ENCODE measurements around the gene PPP1R11.

Gene PPP1R11

GRCh38 chr6:30073489-30074235 is 6.7 kb downstream of the PPP1R11 start:
- no peak for TF ChIP-seq CTCF (IDR thresholded peaks at IDR 0.05; ENCODE audit: extremely low read depth, missing control alignments)

GRCh38 chr6:30074331-30075093 is 7.5 kb downstream of the PPP1R11 start:
- DNase-seq (ENCODE audit: low spot score) = peak; percentile 26
- no peak for TF ChIP-seq CTCF (IDR thresholded peaks at IDR 0.05; ENCODE audit: extremely low read depth, missing control alignments)

More at GRCh38 chr6:30073489-30074235, 6.7 kb downstream of the PPP1R11 start:
- DNase-seq (ENCODE audit: low spot score) = peak; percentile 14

- DNase-seq (ENCODE audit: low spot score) = no peak
- TF ChIP-seq CTCF (IDR thresholded peaks at IDR 0.05; ENCODE audit: extremely low read depth, missing control alignments) = no peak
Measured at GRCh38 chr6:30075094-30075789, 8.2 kb downstream of the PPP1R11 start, which contains the start of gene RNF39. Gene RNF39 (minus strand): TSS chr6:30075769. CDS start chr6:30075585, 184 bp downstream.

GRCh38 chr6:30075790-30076732 is 9.1 kb downstream of the PPP1R11 start:
- TF ChIP-seq CTCF (IDR thresholded peaks at IDR 0.05; ENCODE audit: extremely low read depth, missing control alignments) = peak; percentile 24
- peak; percentile 46 for DNase-seq (ENCODE audit: low spot score)

- DNase-seq (ENCODE audit: low spot score) = peak; percentile 3
- TF ChIP-seq CTCF (IDR thresholded peaks at IDR 0.05; ENCODE audit: extremely low read depth, missing control alignments) = no peak
Measured at GRCh38 chr6:30077218-30077617, 10.2 kb downstream of the PPP1R11 start.

- TF ChIP-seq CTCF (IDR thresholded peaks at IDR 0.05; ENCODE audit: extremely low read depth, missing control alignments) = no peak
- DNase-seq (ENCODE audit: low spot score) = no peak
Measured at GRCh38 chr6:30087876-30088275, 20.9 kb downstream of the PPP1R11 start.
